Pulmonary artery endothelial cell (primary cell): ENCODE data around the gene DHX34. TPM values are rescaled to one million over a fixed set of nuclear protein-coding genes. Genes with fewer than 3 reads are reported as not detected.

ENCODE experiments used
- total RNA-seq: library from RNA; depleted of rRNA; stranded (reverse); fragments of >200 nt; gene quantifications from 2 replicates; pipeline ENCODE4 v1.2.3, GENCODE V29; 2014

DHX34 gene
- total RNA-seq, 1 donor from 2014 or later: 7.1 TPM

Other genes starting within 250 kb of the DHX34 start
- gene ZC3H4, start 235.5 kb upstream of the DHX34 start, total RNA-seq: 12.7 and 16.0 TPM in 2 replicates
- 210 and 246 TPM in 2 replicates for gene SAE1, start 218.5 kb upstream of the DHX34 start, total RNA-seq
- 17.1 and 24.2 TPM in 2 replicates for gene BBC3, start 118.1 kb upstream of the DHX34 start, total RNA-seq
- gene CCDC9, start 92.8 kb upstream of the DHX34 start, total RNA-seq: 4.0 and 6.9 TPM in 2 replicates
- gene INAFM1, start 74.4 kb upstream of the DHX34 start, total RNA-seq: 0.73 and 1.3 TPM in 2 replicates
- not detected in 2 replicates for gene C5AR1, start 39.5 kb upstream of the DHX34 start, total RNA-seq
- 0.07 TPM in 1 of 2 replicates, not detected in the other for gene C5AR2, start 17.1 kb upstream of the DHX34 start, total RNA-seq
- gene MEIS3, start 70.2 kb downstream of the DHX34 start, total RNA-seq: 0.07 TPM in 1 of 2 replicates, not detected in the other
- gene SLC8A2, start 122.6 kb downstream of the DHX34 start, total RNA-seq: not detected in 2 replicates
- gene KPTN, start 134.9 kb downstream of the DHX34 start, total RNA-seq: 3.7 and 7.1 TPM in 2 replicates
- 59.7 and 76.2 TPM in 2 replicates for gene NAPA, start 165.7 kb downstream of the DHX34 start, total RNA-seq
- gene ZNF541, start 223.8 kb downstream of the DHX34 start, total RNA-seq: 0.07 TPM in 1 of 2 replicates, not detected in the other